Measurements from ENCODE around the gene AP3M1.

The AP3M1 gene

DNA sequence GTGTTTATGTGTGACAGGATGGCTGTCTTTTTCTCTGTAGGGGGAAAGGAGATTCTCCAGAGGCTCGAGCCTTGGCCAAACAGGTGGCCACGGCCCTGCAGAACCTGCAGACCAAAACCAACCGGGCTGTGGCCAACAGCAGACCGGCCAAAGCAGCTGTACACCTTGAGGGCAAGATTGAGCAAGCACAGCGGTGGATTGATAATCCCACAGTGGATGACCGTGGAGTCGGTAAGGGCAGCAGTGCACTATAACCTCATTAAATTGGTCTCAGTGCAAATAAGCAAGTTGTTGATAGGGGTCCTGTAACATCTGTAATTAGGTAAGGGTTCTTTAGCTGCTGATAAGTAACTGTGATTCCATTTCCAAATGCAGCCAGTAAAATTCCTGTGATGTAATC, 56.4 kb downstream of the AP3M1 start:
- FAIRE-seq (no peak), DNase-seq (ENCODE audit: insufficient read length, low spot score) (no peak)

DNA sequence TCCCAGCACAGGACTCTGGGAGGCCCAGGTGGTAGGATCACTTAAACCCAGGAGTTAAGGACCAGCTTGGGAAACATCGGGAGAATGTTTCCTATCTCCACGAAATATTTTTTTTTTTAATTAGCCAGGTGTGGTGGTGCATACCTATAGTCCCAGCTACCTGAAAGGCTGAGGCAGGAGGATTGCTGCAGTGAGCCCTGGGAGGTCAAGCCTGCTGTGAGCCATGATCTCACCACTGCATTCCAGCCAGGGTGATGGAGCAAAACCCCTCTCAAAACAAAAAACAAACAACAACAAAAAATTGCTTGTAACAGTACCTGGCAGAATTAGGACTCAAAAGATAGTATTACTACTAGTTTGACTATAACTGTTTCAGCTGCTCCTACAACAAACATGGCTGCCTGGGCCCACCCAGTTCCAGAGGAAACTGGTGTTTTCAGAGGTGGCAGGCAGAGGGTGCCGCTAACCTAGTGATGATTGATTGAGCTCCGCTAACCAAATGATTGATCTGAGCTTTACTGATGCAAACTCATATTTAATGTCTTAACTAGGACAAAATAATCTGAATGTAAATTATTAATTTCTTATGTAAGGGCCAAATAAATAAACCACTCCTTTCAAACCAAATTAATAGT, 57.0 kb downstream of the AP3M1 start:
- DNase-seq (ENCODE audit: insufficient read length, low spot score): no peak
- TF ChIP-seq, protein P1, sequence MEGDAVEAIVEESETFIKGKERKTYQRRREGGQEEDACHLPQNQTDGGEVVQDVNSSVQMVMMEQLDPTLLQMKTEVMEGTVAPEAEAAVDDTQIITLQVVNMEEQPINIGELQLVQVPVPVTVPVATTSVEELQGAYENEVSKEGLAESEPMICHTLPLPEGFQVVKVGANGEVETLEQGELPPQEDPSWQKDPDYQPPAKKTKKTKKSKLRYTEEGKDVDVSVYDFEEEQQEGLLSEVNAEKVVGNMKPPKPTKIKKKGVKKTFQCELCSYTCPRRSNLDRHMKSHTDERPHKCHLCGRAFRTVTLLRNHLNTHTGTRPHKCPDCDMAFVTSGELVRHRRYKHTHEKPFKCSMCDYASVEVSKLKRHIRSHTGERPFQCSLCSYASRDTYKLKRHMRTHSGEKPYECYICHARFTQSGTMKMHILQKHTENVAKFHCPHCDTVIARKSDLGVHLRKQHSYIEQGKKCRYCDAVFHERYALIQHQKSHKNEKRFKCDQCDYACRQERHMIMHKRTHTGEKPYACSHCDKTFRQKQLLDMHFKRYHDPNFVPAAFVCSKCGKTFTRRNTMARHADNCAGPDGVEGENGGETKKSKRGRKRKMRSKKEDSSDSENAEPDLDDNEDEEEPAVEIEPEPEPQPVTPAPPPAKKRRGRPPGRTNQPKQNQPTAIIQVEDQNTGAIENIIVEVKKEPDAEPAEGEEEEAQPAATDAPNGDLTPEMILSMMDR (IDR thresholded peaks at IDR 0.05; ENCODE audit: insufficient read depth, missing control alignments): no peak
- no peak for FAIRE-seq

More for the DNA sequence above, 56.4 kb downstream of the AP3M1 start:
- TF ChIP-seq, protein P1 (IDR thresholded peaks at IDR 0.05; ENCODE audit: insufficient read depth, missing control alignments): no peak

DNA sequence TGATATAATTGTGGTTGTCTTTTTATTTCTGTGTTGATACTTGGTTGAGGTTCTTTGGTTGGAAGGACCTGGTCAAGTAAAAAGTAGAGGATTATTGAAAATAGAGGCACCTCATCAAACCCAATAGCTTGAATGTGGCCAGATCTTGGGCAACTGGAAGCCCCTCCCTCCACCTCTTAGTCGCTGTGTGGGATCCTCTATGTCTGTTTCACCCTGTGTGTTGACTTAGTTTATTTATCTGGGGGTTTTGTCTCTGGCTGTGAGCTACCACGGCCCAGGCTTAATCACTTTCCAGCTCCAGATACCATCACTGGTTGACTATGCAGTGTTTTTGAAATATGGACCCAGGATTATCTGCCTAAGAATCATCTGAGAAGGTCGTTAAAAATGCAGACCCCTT, 58.3 kb downstream of the AP3M1 start:
- FAIRE-seq: no peak
- TF ChIP-seq, protein P1 (IDR thresholded peaks at IDR 0.05; ENCODE audit: insufficient read depth, missing control alignments): no peak
- no peak for DNase-seq (ENCODE audit: insufficient read length, low spot score)

DNA sequence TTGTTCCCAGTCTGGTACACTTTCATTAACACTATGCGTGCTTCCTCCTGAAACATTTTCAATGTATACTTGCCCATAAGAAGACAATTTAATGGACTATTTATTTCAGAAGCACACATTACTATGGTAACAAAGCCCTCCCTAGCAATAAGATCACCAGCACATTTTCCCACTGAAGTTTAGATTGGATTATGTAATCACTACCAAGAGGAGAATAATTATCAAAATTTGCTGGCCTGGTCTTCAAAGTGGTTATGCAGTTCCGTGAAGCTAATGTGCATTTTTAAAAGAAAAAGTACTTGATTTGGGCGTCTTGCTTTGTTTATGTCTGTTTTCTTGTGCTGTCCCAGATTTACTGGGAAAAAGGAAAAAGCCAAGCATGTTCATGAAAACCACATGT, 61.9 kb downstream of the AP3M1 start:
- DNase-seq (ENCODE audit: insufficient read length, low spot score): no peak
- TF ChIP-seq, protein P1 (IDR thresholded peaks at IDR 0.05; ENCODE audit: insufficient read depth, missing control alignments): no peak
- no peak for FAIRE-seq

DNA sequence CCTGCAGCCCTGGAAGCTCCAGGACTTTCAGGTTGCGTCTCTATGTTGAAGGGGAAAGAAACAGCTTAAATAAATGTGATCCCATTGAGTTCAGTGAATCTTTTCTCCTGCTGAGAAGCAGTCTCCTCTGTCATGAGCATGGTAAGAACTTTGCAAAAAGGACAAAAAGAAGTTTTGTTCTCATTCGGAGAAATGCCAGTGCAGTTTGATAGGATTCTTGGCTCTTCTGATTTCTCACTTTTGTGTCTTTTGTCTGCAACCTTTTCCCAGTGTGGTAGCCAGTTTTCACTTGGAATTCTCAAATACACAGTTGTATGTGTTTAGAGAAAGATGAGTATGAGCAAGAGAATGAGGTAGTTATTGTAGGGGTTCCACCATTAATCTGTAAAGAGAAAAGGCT, 64.3 kb downstream of the AP3M1 start:
- FAIRE-seq (no peak), DNase-seq (ENCODE audit: insufficient read length, low spot score) (no peak)
- TF ChIP-seq, protein P1 (IDR thresholded peaks at IDR 0.05; ENCODE audit: insufficient read depth, missing control alignments): no peak

DNA sequence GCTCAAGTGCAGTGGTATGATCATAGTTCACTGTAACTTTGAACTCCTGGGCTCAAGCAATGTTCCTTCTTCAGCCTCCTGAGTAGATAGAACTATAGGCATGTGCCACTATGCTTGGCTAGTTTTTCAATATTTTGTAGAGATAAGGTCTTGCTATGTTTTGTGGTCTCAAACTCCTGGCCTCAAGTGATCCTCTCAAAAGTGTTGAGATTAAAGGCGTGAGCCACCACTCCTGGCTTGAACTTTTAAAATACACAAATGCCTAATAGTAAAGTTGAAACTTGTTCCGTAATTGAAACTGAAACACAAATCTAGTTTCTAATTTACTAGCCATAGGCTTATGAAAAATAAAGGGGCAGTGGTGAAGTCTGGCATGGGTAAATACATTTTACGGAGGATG, 65.7 kb downstream of the AP3M1 start:
- DNase-seq (ENCODE audit: insufficient read length, low spot score) (no peak), FAIRE-seq (no peak)
- TF ChIP-seq, protein P1 (IDR thresholded peaks at IDR 0.05; ENCODE audit: insufficient read depth, missing control alignments): no peak

DNA sequence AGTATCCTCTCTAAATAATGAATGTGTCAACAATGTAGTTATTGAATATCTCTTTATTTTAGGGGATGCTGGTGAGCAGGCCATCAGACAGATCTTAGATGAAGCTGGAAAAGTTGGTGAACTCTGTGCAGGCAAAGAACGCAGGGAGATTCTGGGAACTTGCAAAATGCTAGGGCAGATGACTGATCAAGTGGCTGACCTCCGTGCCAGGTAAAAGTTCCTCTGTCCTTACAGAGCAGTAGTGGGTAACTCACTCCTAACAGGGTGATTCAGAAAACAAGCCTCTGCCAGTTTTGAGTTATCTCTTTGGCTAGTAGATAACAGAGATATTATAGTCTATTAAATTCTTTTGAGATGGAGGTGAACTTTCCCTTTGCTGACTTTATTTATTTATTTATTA, 67.3 kb downstream of the AP3M1 start:
- TF ChIP-seq, protein P1 (IDR thresholded peaks at IDR 0.05; ENCODE audit: insufficient read depth, missing control alignments): no peak
- FAIRE-seq: no peak
- DNase-seq (ENCODE audit: insufficient read length, low spot score): no peak
